IMR-90 (cell line): ENCODE data around the gene HECW1. TPM values are rescaled to one million over a fixed set of nuclear protein-coding genes. Genes with fewer than 3 reads are reported as not detected.

Experiments
- ATAC-seq: fragments of 200-7000 bp; cut with Tn5 transposase; 2 replicates; pipeline ENCODE4 v1.9.1; 2020; ENCODE audit warnings: low read depth, mild to moderate bottlenecking, moderate library complexity
- BruUV-seq: library from RNA; stranded (reverse); fragments of 400-500 nt; replicated peaks from 2 replicates; lab custom pipeline; 2021; lab: Mats Ljungman, UMichigan
- CTCF ChIA-PET: fragments of 300-600 bp; formaldehyde crosslinking; extraction: SDS; loops from one replicate; lab custom pipeline; 2021; ENCODE audit warnings: antibody characterized with exemption; lab: Yijun Ruan, JAX
- POLR2A ChIA-PET: fragments of 300-600 bp; sonication (Branson Sonifier 250); formaldehyde crosslinking; loops from one replicate; lab custom pipeline; 2022; ENCODE audit warnings: antibody characterized with exemption; ENCODE audit not compliant: unreplicated experiment; lab: Charles Lee
- DNase-seq: peaks from one replicate; pipeline ENCODE4 v3.0.0; 2013
- H2AFZ ChIP-seq: replicated peaks from 2 replicates; pipeline ENCODE3; 2013; ENCODE audit warnings: low read length, mild to moderate bottlenecking; ENCODE audit not compliant: poor library complexity
- H2AK5ac ChIP-seq: 2 replicates; pipeline ENCODE4 v1.6.1; 2013; ENCODE audit warnings: low read depth, low read length, inconsistent platforms
- H2AK9ac ChIP-seq: replicated peaks from 2 replicates; pipeline ENCODE3; 2013; ENCODE audit warnings: mild to moderate bottlenecking, low read depth, low read length, moderate library complexity; ENCODE audit not compliant: poor library complexity
- H2BK120ac ChIP-seq: 2 replicates; pipeline ENCODE4 v1.6.1; 2013; ENCODE audit warnings: low read depth, low read length, inconsistent platforms
- H2BK15ac ChIP-seq: 3 replicates; pipeline ENCODE4 v1.6.1; 2013; ENCODE audit warnings: low read depth, low read length, inconsistent platforms
- H2BK20ac ChIP-seq: 2 replicates; pipeline ENCODE4 v1.6.1; 2013; ENCODE audit warnings: low read depth, mild to moderate bottlenecking, inconsistent platforms, low read length, moderate library complexity
- H2BK5ac ChIP-seq: 2 replicates; pipeline ENCODE4 v1.6.1; 2013; ENCODE audit warnings: mild to moderate bottlenecking, low read depth, low read length, inconsistent platforms; ENCODE audit not compliant: poor library complexity, severe bottlenecking
- H3K14ac ChIP-seq: replicated peaks from 2 replicates; pipeline ENCODE4 v1.6.1; 2013; ENCODE audit warnings: low read depth, low read length, inconsistent platforms
- H3K18ac ChIP-seq: 2 replicates; pipeline ENCODE4 v1.6.1; 2013; ENCODE audit warnings: low read depth, low read length, control low read depth
- H3K23ac ChIP-seq: 2 replicates; pipeline ENCODE4 v1.6.1; 2013; ENCODE audit warnings: low read depth, low read length, inconsistent platforms
- H3K27ac ChIP-seq: 2 replicates; pipeline ENCODE4 v1.5.1; 2013; ENCODE audit warnings: mild to moderate bottlenecking, control low read depth, low read length; ENCODE audit not compliant: insufficient read depth
- H3K27me3 ChIP-seq: 2 replicates; pipeline ENCODE4 v1.6.1; 2013; ENCODE audit warnings: low read length; ENCODE audit not compliant: control insufficient read depth, insufficient read depth
- H3K36me3 ChIP-seq: 2 replicates; pipeline ENCODE4 v1.6.1; 2013; ENCODE audit warnings: low read length, mixed read lengths; ENCODE audit not compliant: control insufficient read depth, insufficient read depth
- H3K4ac ChIP-seq: 2 replicates; pipeline ENCODE4 v1.6.1; 2013; ENCODE audit warnings: low read depth, low read length, inconsistent platforms
- H3K4me1 ChIP-seq: 2 replicates; pipeline ENCODE4 v1.6.1; 2013; ENCODE audit warnings: low read length, mixed read lengths; ENCODE audit not compliant: control insufficient read depth, insufficient read depth
- H3K4me2 ChIP-seq: 2 replicates; pipeline ENCODE4 v1.6.1; 2013; ENCODE audit warnings: low read depth, mild to moderate bottlenecking, control low read depth, low read length, moderate library complexity
- H3K4me3 ChIP-seq: 2 replicates; pipeline ENCODE4 v1.5.1; 2013; ENCODE audit warnings: low read depth, mild to moderate bottlenecking, control low read depth, low read length, moderate library complexity; ENCODE audit not compliant: insufficient read depth
- H3K56ac ChIP-seq: 2 replicates; pipeline ENCODE4 v1.6.1; 2013; ENCODE audit warnings: low read length, inconsistent platforms; ENCODE audit not compliant: insufficient read depth; ENCODE audit errors: extremely low read depth
- H3K79me1 ChIP-seq, 2 experiments: 2 replicates each; pipeline ENCODE4 v1.6.1; 2013; ENCODE audit warnings: low read length in 2 of 2, inconsistent platforms in 1 of 2, low read depth in 1 of 2
- H3K9ac ChIP-seq: 2 replicates; pipeline ENCODE4 v1.6.1; 2013; ENCODE audit warnings: low read depth, low read length, control low read depth
- H3K9me1 ChIP-seq: 2 replicates; pipeline ENCODE4 v1.6.1; 2013; ENCODE audit warnings: low read length, inconsistent platforms; ENCODE audit not compliant: insufficient read depth
- H3K9me3 ChIP-seq: 2 replicates; pipeline ENCODE4 v1.6.1; 2013; ENCODE audit warnings: low read length; ENCODE audit not compliant: control insufficient read depth, insufficient read depth
- H4K20me1 ChIP-seq: 2 replicates; pipeline ENCODE4 v1.6.1; 2013; ENCODE audit warnings: low read length, inconsistent platforms; ENCODE audit not compliant: insufficient read depth
- H4K5ac ChIP-seq: 2 replicates; pipeline ENCODE4 v1.6.1; 2013; ENCODE audit warnings: mild to moderate bottlenecking, low read depth, low read length, control low read depth
- H4K8ac ChIP-seq, 2 experiments: 2 replicates each; pipeline ENCODE4 v1.6.1; 2013; ENCODE audit warnings: low read depth in 2 of 2, low read length in 2 of 2, control low read depth in 1 of 2, inconsistent platforms in 1 of 2
- H4K91ac ChIP-seq: 2 replicates; pipeline ENCODE4 v1.6.1; 2013; ENCODE audit warnings: low read depth, low read length, inconsistent platforms; ENCODE audit not compliant: insufficient read depth
- BHLHE40 ChIP-seq: fragments of 150-350 bp; IDR thresholded peaks from 2 replicates; pipeline ENCODE4 v1.6.1; 2016; ENCODE audit warnings: mild to moderate bottlenecking, low read depth, low read length
- CEBPB ChIP-seq: IDR thresholded peaks from 2 replicates; pipeline ENCODE4 v1.6.1; 2012; ENCODE audit warnings: low read depth, low read length, improper control_type of control experiment
- CHD1 ChIP-seq: IDR thresholded peaks from 2 replicates; pipeline ENCODE4 v1.6.1; 2012; ENCODE audit warnings: low read depth, low read length, improper control_type of control experiment
- FOS ChIP-seq: fragments of 150-350 bp; IDR thresholded peaks from 2 replicates; pipeline ENCODE4 v1.6.1; 2016; ENCODE audit warnings: low read depth, low read length
- MAFK ChIP-seq: IDR thresholded peaks from 2 replicates; pipeline ENCODE4 v1.6.1; 2012; ENCODE audit warnings: low read depth, low read length, improper control_type of control experiment
- MAZ ChIP-seq: IDR thresholded peaks from 2 replicates; pipeline ENCODE4 v1.6.1; 2012; ENCODE audit warnings: low read depth, mild to moderate bottlenecking, low read length, improper control_type of control experiment, moderate library complexity, borderline replicate concordance
- MXI1 ChIP-seq: IDR thresholded peaks from 2 replicates; pipeline ENCODE4 v1.6.1; 2012; ENCODE audit warnings: low read depth, mild to moderate bottlenecking, low read length, moderate library complexity, borderline replicate concordance
- NFE2L2 ChIP-seq: fragments of 150-350 bp; IDR thresholded peaks from 2 replicates; pipeline ENCODE4 v1.6.1; 2016; ENCODE audit warnings: low read depth, mild to moderate bottlenecking, low read length
- POLR2A ChIP-seq: IDR thresholded peaks from 2 replicates; pipeline ENCODE4 v1.6.1; 2012; ENCODE audit warnings: mild to moderate bottlenecking, low read depth, low read length
- RCOR1 ChIP-seq: IDR thresholded peaks from 2 replicates; pipeline ENCODE4 v1.6.1; 2012; ENCODE audit warnings: mild to moderate bottlenecking, low read length, improper control_type of control experiment; ENCODE audit not compliant: insufficient replicate concordance
- RFX5 ChIP-seq: IDR thresholded peaks from 2 replicates; pipeline ENCODE4 v1.8.0; 2012; ENCODE audit warnings: low read depth, mild to moderate bottlenecking, low read length, moderate library complexity
- SMC3 ChIP-seq: fragments of 150-350 bp; IDR thresholded peaks from 2 replicates; pipeline ENCODE4 v1.6.1; 2016; ENCODE audit warnings: low read depth, mild to moderate bottlenecking, antibody characterized with exemption, low read length, moderate library complexity
- USF2 ChIP-seq: fragments of 150-350 bp; IDR thresholded peaks from 2 replicates; pipeline ENCODE4 v1.6.1; 2017; ENCODE audit warnings: mild to moderate bottlenecking, antibody characterized with exemption, low read length, low read depth
- WGBS, 2 experiments: methylation state at CpG; one replicate each; pipeline versions ENCODE4 v1.1.5 to v1.1.7; 2013; ENCODE audit warnings: missing lambda C conversion rate in 2 of 2; ENCODE audit not compliant: insufficient read length in 1 of 2; ENCODE audit errors: extremely low coverage in 2 of 2; 5-methylcytosine and 5-hydroxymethylcytosine counted together
- dilution Hi-C: fragments of 300-500 bp; cut with HindIII; formaldehyde crosslinking; loops from one replicate; pipeline ENCODE4 v1.14.3; 2018; ENCODE audit warnings: low sequenced_read_pairs; ENCODE audit not compliant: unreplicated experiment
- in situ Hi-C: fragments of 300-500 bp; cut with MboI; formaldehyde crosslinking; loops from 3 replicates; pipeline ENCODE4 v1.14.3; 2019; ENCODE audit warnings: low sequenced_read_pairs, inconsistent platforms, mixed read lengths
- intact Hi-C: fragments of 100-400 bp; cut with micrococcal nuclease; formaldehyde crosslinking; loops from 2 replicates; pipeline ENCODE4 v1.10.0; 2022
- polyA plus RNA-seq, 3 experiments: library from polyadenylated mRNA; depleted of rRNA; stranded (reverse); fragments of >200 nt; gene quantifications; 2 replicates each; pipeline ENCODE4 v1.2.3, GENCODE V29; 2012; ENCODE audit warnings: low replicate concordance in 1 of 3
- total RNA-seq: library from RNA; depleted of rRNA; stranded (reverse); fragments of >200 nt; gene quantifications from 2 replicates; pipeline ENCODE4 v1.2.3, GENCODE V29; 2012
- TF ChIP-seq, protein P1 (sequence below): fragments of 150-350 bp; IDR thresholded peaks from 2 replicates; pipeline ENCODE4 v1.6.1; 2016; ENCODE audit warnings: low read depth, mild to moderate bottlenecking, low read length, moderate library complexity, borderline replicate concordance

Gene HECW1
- total and polyA plus RNA-seq, 2 of the 4 experiments (the other 2 are of a cell fraction), result 0.56 to 1.3 TPM

DNA sequence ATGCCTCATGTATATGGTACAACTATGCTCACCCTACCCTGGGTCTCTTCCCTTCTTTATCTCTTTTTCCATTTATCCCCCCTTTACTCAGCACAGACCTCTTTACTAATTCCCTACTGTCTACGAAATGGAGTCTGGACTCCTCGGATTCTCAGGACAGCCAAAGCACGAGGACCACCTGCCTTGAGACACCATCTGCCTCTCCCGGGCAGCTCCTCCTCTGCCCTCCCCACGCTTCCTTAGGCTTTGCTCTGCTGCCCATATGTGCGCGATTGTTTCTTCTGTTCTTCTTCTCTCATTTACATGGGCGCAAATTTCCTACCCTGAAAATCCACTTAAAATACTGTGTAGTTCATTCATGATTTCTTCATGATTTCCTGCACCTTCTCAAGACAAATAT, 407.8 kb downstream of the HECW1 start:
- Histone ChIP-seq H3K9me1 (no peaks in the 10 kb centered on the region), H3K9ac (no peak overlapping the region), H3K14ac (no peak overlapping the region), H3K23ac (no peak overlapping the region), H3K4ac (no peak overlapping the region), H2BK120ac (no peak overlapping the region), H4K8ac (no peak overlapping the region), H3K27me3 (peaks cover 15% of the 10 kb centered on the region), H2AFZ (no peak overlapping the region), H2AK5ac (no peak overlapping the region), H2BK5ac (no peak overlapping the region), H3K4me3 (no peak overlapping the region), H4K20me1 (no peaks in the 10 kb centered on the region), H4K91ac (no peak overlapping the region), H3K56ac (no peak overlapping the region), H2AK9ac (no peak overlapping the region), H3K18ac (no peak overlapping the region), H2BK20ac (no peak overlapping the region), H3K4me1 (peaks cover 8% of the 10 kb centered on the region), H3K9me3 (no peaks in the 10 kb centered on the region), H3K4me2 (no peak overlapping the region), H3K36me3 (no peaks in the 10 kb centered on the region), H4K5ac (no peak overlapping the region), H3K79me1 (no peaks in the 10 kb centered on the region), H3K27ac (no peak overlapping the region), H2BK15ac (no peak overlapping the region)
- CTCF ChIA-PET, result no interaction called here
- in situ Hi-C loops (no loop called here), intact Hi-C loops (no loop called here), dilution Hi-C loops (no loop called here)
- no peak for DNase-seq
- no peak for ATAC-seq
- POLR2A ChIA-PET, result no interaction called here
- BruUV-seq, result no TSS peak
- no CpG with 5 or more reads among the region's 8 CpGs for WGBS, 2 experiments
- TF ChIP-seq CHD1, result no peak
- no peak for TF ChIP-seq CEBPB
- TF ChIP-seq RCOR1, result no peak
- no peak for TF ChIP-seq USF2
- TF ChIP-seq NFE2L2, result no peak
- no peak for TF ChIP-seq SMC3
- no peak for TF ChIP-seq POLR2A
- no peak for TF ChIP-seq MAFK
- TF ChIP-seq MAZ, result no peak
- no peak for TF ChIP-seq BHLHE40
- no peak for TF ChIP-seq MXI1
- no peak for TF ChIP-seq FOS
- TF ChIP-seq, protein P1, sequence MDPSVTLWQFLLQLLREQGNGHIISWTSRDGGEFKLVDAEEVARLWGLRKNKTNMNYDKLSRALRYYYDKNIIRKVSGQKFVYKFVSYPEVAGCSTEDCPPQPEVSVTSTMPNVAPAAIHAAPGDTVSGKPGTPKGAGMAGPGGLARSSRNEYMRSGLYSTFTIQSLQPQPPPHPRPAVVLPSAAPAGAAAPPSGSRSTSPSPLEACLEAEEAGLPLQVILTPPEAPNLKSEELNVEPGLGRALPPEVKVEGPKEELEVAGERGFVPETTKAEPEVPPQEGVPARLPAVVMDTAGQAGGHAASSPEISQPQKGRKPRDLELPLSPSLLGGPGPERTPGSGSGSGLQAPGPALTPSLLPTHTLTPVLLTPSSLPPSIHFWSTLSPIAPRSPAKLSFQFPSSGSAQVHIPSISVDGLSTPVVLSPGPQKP, result no peak
- TF ChIP-seq RFX5, result no peak
